A673 (cell line): ENCODE data around the gene ESRRB.

Experiments used
- CTCF ChIP-seq: fragments of 300-800, 200-600 bp; sonication (generic); conservative IDR thresholded peaks from 2 replicates; pipeline ENCODE4 v1.5.1; 2017; ENCODE audit warnings: low read depth, mild to moderate bottlenecking, antibody characterized with exemption, low read length, moderate library complexity, mixed read lengths
- EZH2 ChIP-seq: fragments of 200-600 bp; sonication (generic); IDR thresholded peaks from 2 replicates; pipeline ENCODE4 v1.6.1; 2017; ENCODE audit warnings: borderline replicate concordance, low read depth, mild to moderate bottlenecking, mixed read lengths, antibody characterized with exemption, low read length; ENCODE audit not compliant: poor library complexity, severe bottlenecking

- TF ChIP-seq CTCF (no peak), EZH2 (no peak)
Observed at GRCh38 chr14:76550534-76550933, 174.6 kb downstream of the ESRRB start.
